RWPE2 (cell line): Measurements from ENCODE around the gene RGS16.

Experiments
- ATAC-seq: fragments of 200-7000 bp; cut with Tn5 transposase; 3 replicates; pipeline ENCODE4 v1.9.1; 2021; ENCODE audit warnings: low read depth
- DNase-seq: peaks from one replicate; pipeline ENCODE4 v3.0.0-alpha.2; 2020; ENCODE audit warnings: low spot score
- H3K27ac ChIP-seq: fragments of 450-650 bp; 2 replicates; pipeline ENCODE4 v1.5.1; 2017; ENCODE audit warnings: mild to moderate bottlenecking; ENCODE audit not compliant: poor library complexity, severe bottlenecking
- H3K27me3 ChIP-seq: fragments of 250-450 bp; sonication (Bioruptor Pico); 2 replicates; pipeline ENCODE4 v1.5.1; 2021; ENCODE audit warnings: mild to moderate bottlenecking, moderate library complexity; ENCODE audit not compliant: insufficient read depth, poor library complexity, severe bottlenecking
- H3K36me3 ChIP-seq: fragments of 250-450 bp; sonication (Bioruptor Pico); 2 replicates; pipeline ENCODE4 v1.5.1; 2020; ENCODE audit warnings: low read depth, mild to moderate bottlenecking, moderate library complexity
- H3K4me1 ChIP-seq: fragments of 250-450 bp; sonication (Bioruptor Pico); 2 replicates; pipeline ENCODE4 v1.5.1; 2021; ENCODE audit warnings: mild to moderate bottlenecking, moderate library complexity; ENCODE audit not compliant: insufficient read depth, poor library complexity, severe bottlenecking
- H3K4me3 ChIP-seq: fragments of 250-450 bp; sonication (Bioruptor Pico); 2 replicates; pipeline ENCODE4 v1.5.1; 2021; ENCODE audit warnings: mild to moderate bottlenecking, moderate library complexity; ENCODE audit not compliant: severe bottlenecking
- H3K9me3 ChIP-seq: fragments of 250-450 bp; sonication (Bioruptor Pico); 2 replicates; pipeline ENCODE4 v1.5.1; 2021; ENCODE audit warnings: mild to moderate bottlenecking, moderate library complexity; ENCODE audit not compliant: severe bottlenecking
- CTCF ChIP-seq: fragments of 450-650 bp; IDR thresholded peaks from one replicate; pipeline ENCODE4 v1.5.1; 2017; ENCODE audit warnings: mild to moderate bottlenecking, moderate library complexity; ENCODE audit not compliant: poor library complexity, severe bottlenecking

Gene RGS16, protein sequence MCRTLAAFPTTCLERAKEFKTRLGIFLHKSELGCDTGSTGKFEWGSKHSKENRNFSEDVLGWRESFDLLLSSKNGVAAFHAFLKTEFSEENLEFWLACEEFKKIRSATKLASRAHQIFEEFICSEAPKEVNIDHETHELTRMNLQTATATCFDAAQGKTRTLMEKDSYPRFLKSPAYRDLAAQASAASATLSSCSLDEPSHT

DNA sequence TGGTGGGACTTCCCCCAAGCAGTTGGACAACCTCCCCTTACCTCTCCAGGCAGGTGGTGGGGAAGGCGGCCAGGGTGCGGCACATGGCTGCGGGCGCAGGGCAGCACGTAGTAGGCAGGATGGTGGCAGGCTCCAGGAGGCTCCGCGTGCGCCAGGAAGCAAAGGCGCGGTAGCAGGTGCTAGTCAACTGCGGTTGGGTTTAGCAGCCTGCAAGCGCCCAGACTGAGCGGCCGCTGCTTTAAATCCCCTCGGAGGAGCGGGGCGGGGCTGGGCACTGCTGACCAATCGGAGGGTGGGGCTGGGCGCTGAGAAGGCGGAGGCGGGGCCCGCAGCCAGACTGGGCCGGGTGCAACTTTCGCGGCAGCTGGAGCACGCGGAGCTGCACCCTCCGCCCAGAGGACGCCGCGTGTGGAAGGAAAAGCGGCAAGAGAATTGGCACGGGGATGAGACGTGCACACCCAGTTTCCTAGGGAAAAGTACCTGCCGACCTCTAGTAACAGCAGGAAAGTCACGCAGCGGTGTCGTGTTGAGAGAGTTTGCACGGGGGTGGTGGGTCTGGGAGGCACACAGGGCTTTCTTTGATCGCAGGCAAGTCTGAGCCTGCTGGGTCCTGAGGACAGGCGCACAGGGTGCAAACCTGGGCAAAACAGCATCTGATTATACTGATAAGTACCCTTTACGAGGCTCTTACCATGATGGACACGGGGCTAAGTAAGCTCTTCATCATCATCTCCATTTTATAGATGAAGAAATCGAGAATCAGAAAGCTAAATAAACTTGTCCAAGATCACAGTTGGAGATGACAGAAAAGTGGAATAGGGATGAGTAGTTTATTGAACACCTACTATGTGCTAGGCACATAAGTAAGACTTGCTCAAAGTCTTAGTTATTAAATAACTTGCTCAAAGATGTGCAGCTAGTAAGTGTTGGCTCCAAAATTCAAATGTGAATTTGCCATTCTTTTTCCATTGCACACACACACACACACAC is at the start of gene RGS16:
Gene RGS16, minus strand, starts transcription at position 215 of the 990 bp plus-strand sequence. Its CDS starts 130 bp downstream, at position 85.
- no peaks in the 10 kb centered on the region for H3K27me3 ChIP-seq
- no peaks in the 10 kb centered on the region for H3K9me3 ChIP-seq
- peak; percentile 81 for DNase-seq
- H3K27ac ChIP-seq = no peak within 1 kb of the TSS
- no peaks in the 10 kb centered on the region for H3K36me3 ChIP-seq
- H3K4me3 ChIP-seq = peak within 1 kb of the TSS; percentile 23
- peak; percentile 93 for ATAC-seq
- peak; percentile 3 for TF ChIP-seq CTCF
- H3K4me1 ChIP-seq = no peaks in the 10 kb centered on the region

GRCh38 chr1:182653986-182654385 is 49.8 kb upstream of the RGS16 start:
- no peaks in the 10 kb centered on the region for H3K4me1 ChIP-seq
- no peak overlapping the region for H3K27ac ChIP-seq
- no peaks in the 10 kb centered on the region for H3K36me3 ChIP-seq
- H3K9me3 ChIP-seq = no peaks in the 10 kb centered on the region
- no peaks in the 10 kb centered on the region for H3K27me3 ChIP-seq
- ATAC-seq = no peak
- TF ChIP-seq CTCF = no peak
- no peak overlapping the region for H3K4me3 ChIP-seq
- DNase-seq = no peak

GRCh38 chr1:182652933-182653332 is 48.7 kb upstream of the RGS16 start:
- ATAC-seq = no peak
- no peaks in the 10 kb centered on the region for H3K9me3 ChIP-seq
- no peak overlapping the region for H3K27ac ChIP-seq
- no peak for TF ChIP-seq CTCF
- H3K4me1 ChIP-seq = no peaks in the 10 kb centered on the region
- no peak for DNase-seq
- no peak overlapping the region for H3K4me3 ChIP-seq
- H3K36me3 ChIP-seq = no peaks in the 10 kb centered on the region
- H3K27me3 ChIP-seq = no peaks in the 10 kb centered on the region

GRCh38 chr1:182651339-182651724 is 47.1 kb upstream of the RGS16 start:
- Histone ChIP-seq H3K27me3 (no peaks in the 10 kb centered on the region), H3K9me3 (no peaks in the 10 kb centered on the region), H3K4me1 (no peaks in the 10 kb centered on the region), H3K36me3 (no peaks in the 10 kb centered on the region), H3K27ac (no peak overlapping the region), H3K4me3 (no peak overlapping the region)
- DNase-seq = no peak
- ATAC-seq = no peak
- TF ChIP-seq CTCF = no peak
